LNCaP clone FGC (cell line): Measurements from ENCODE around the gene INTS6.

Experiments
- DNase-seq: peaks from one replicate; pipeline ENCODE4 v3.0.0-alpha.2; 2011; ENCODE audit warnings: low read depth
- H3K4me3 ChIP-seq: 2 replicates; pipeline ENCODE4 v1.5.1; 2011; ENCODE audit warnings: mild to moderate bottlenecking, low read depth, low read length, control low read depth
- TF ChIP-seq, protein P1 (sequence below): IDR thresholded peaks from 2 replicates; pipeline ENCODE4 v1.5.1; 2012; ENCODE audit warnings: mild to moderate bottlenecking; ENCODE audit not compliant: control insufficient read depth, insufficient read depth; ENCODE audit errors: extremely low read depth

The INTS6 gene

DNA sequence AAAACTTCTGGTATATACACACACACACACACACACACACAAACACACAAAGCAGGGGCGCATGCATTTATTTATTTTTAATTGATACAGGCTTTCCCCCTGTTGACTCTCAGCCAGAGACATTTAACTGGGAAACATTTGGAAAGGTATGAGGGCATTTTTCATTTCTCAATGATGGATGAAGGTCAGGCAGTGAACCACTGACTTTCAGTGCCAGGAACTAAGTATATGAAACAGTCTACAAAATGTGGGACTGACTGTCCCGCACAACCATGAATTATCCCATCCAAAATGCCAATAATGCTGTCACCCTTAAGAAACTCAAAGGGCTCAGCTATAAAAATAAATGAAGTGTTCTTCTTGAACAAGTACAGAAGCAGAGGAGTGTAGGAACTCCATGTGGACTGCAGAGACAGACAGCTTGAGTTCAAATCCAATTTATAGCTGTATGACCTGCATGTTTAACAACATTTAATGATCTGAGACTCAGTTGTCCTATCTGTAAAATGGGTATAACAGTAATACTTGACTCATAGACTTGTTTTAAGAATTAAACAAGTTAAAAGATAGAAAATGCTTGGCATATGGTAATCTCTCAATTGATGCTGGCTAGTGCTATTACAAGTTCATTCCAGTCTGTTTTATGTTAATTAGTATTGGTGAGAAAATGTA is 25.0 kb upstream of the INTS6 start:
- TF ChIP-seq, protein P1, sequence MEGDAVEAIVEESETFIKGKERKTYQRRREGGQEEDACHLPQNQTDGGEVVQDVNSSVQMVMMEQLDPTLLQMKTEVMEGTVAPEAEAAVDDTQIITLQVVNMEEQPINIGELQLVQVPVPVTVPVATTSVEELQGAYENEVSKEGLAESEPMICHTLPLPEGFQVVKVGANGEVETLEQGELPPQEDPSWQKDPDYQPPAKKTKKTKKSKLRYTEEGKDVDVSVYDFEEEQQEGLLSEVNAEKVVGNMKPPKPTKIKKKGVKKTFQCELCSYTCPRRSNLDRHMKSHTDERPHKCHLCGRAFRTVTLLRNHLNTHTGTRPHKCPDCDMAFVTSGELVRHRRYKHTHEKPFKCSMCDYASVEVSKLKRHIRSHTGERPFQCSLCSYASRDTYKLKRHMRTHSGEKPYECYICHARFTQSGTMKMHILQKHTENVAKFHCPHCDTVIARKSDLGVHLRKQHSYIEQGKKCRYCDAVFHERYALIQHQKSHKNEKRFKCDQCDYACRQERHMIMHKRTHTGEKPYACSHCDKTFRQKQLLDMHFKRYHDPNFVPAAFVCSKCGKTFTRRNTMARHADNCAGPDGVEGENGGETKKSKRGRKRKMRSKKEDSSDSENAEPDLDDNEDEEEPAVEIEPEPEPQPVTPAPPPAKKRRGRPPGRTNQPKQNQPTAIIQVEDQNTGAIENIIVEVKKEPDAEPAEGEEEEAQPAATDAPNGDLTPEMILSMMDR: no peak

DNA sequence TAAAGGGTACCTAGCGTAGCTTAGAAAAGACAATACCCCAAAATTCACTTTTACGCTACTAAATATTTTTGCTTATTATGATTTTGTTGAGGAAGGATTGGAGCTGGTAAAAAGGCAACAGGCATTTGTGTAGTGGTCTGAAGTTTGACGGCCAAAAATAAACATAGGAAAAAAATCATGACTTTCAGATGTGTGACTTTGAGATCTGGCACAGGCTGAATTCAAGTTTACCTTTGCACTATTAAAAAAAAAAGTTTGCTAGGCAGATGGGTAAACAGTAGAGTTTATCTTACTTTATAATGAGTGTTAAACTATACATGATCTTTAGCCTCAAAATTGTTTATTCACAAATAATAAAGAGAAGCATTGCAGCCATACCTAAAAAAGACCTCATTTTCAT is 24.3 kb upstream of the INTS6 start:
- peak; percentile 35 for DNase-seq
- H3K4me3 ChIP-seq: no peak overlapping the region
- TF ChIP-seq, protein P1: no peak

More for the DNA sequence above, 25.0 kb upstream of the INTS6 start:
- DNase-seq: no peak
- H3K4me3 ChIP-seq: no peak overlapping the region

DNA sequence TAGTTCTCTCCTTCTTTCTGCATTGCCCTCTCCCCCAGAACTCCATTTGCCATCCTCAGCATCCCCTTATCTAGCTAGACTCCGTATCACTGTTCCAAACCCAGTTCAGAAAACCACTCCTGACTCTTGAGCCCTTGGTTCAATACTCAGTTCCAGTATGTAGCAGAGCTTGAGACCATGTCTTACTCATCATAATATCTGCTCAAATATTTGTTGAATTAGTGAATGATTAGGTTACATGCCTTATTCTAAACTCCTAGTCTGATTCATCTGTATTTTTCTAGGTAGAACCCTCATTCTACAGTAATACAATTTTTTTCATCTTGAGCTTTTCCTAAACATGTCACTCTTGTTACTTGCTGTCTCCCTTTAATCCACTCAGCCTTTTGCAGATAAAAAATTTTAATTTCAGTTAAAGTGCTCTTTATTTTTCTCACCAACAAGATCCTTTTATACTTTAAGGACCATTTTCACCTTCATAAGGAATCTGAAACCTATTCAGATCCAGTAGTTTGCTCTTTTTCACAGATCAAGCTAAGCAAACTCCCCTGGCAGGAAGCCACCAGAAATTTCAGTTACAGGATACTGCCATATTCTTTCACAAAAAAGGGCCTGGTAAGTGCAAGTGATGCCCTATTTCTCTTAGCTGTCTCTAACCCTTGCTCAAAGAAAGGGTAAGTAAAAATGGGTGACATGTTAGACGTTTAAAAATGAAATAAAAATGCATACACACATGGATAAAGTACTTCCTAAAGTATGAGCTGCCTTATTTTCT is 23.1 kb upstream of the INTS6 start:
- no peak for DNase-seq
- H3K4me3 ChIP-seq: no peak overlapping the region
- TF ChIP-seq, protein P1: no peak

DNA sequence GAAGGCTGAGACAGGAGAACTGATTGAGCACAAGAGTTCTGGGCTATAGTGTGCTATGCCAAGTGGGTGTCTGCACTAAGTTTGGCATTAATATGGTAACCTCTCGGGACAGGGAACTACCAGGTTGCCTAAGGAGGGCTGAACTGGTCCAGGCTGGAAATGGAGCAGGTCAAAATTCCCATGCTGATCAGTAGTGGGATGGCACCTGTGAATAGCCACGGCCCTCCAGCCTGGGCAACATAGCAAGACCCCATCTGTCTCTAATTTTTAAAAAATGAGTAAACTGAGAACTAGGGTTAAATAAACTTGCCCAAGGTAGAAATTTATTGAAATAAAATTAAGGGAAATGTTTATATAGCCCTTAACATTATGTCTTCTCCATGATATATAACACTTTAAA is 17.0 kb upstream of the INTS6 start:
- TF ChIP-seq, protein P1: no peak
- no peak for DNase-seq
- no peak overlapping the region for H3K4me3 ChIP-seq

DNA sequence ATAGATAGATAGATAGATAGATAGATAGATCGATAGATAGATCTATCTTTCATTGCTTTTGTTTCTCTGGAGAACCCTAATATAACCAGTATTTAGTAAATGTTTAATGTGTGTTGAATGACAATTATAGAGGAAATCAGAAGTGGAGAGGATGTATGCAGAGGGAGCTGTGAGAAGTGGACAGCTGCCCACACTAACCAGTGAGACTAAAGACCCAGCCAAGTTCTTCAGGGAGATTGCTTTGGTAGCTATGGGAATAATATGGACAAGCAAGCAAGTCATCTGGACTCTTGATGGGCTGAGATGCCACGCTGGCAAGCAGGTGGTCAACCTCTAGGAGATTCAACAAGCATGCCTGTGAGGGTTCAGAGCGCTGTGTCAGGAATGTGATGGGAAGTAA is 14.9 kb upstream of the INTS6 start:
- no peak for DNase-seq
- TF ChIP-seq, protein P1: no peak
- H3K4me3 ChIP-seq: no peak overlapping the region

DNA sequence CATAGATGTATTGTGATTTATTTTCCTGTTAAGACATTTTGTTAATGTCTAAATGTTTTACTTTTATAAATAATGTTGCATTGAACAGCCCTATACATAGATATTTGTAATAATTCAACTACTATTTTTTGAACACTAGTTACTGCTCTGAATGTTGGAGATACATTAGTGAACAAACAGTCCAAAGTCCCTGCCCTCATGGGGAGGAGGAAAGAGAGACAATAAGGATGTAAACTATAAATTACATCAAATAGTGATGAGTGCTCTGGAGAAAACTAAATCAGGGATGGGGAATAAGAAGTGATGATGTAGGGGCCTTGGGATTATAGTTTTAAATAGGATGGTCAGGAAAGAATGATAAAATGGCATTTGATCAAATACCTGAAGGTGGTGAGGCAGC is 12.3 kb upstream of the INTS6 start:
- DNase-seq: no peak
- TF ChIP-seq, protein P1: no peak
- no peak overlapping the region for H3K4me3 ChIP-seq
